AG09309 (cell line): ENCODE measurements around the gene PAX8.

Source experiments
- DNase-seq: peaks from one replicate; pipeline ENCODE4 v3.0.0-alpha.2; 2010; ENCODE audit warnings: low read depth
- H3K4me3 ChIP-seq: 2 replicates; pipeline ENCODE4 v1.5.1; 2011; ENCODE audit warnings: mild to moderate bottlenecking, low read depth, low read length, moderate library complexity; ENCODE audit not compliant: control insufficient read depth
- CTCF ChIP-seq: IDR thresholded peaks from 2 replicates; pipeline ENCODE4 v1.5.1; 2011; ENCODE audit warnings: mild to moderate bottlenecking, low read depth, low read length, inconsistent platforms; ENCODE audit not compliant: insufficient read depth, control insufficient read depth; ENCODE audit errors: missing control alignments

The PAX8 gene

GRCh38 chr2:113283704-113284284 is 5.1 kb upstream of the PAX8 start:
- DNase-seq = peak; percentile 73
- H3K4me3 ChIP-seq = no peak overlapping the region
- TF ChIP-seq CTCF = no peak

- no peak for DNase-seq
- no peak overlapping the region for H3K4me3 ChIP-seq
- peak; percentile 19 for TF ChIP-seq CTCF
Observed at GRCh38 chr2:113282747-113283533, 4.2 kb upstream of the PAX8 start.

GRCh38 chr2:113281910-113282746 is 3.4 kb upstream of the PAX8 start:
- no peak for TF ChIP-seq CTCF
- DNase-seq = no peak
- H3K4me3 ChIP-seq = no peak overlapping the region

GRCh38 chr2:113278073-113278741 is 514 bp downstream of the PAX8 start:
- DNase-seq = no peak
- no peak for TF ChIP-seq CTCF
- no peak overlapping the region for H3K4me3 ChIP-seq

- H3K4me3 ChIP-seq = no peak overlapping the region
- no peak for TF ChIP-seq CTCF
- no peak for DNase-seq
Observed at GRCh38 chr2:113277474-113278072, 1.1 kb downstream of the PAX8 start.
